ENCODE measurements around the gene PPP3CA. TPM values are rescaled to one million over a fixed set of nuclear protein-coding genes. Genes with fewer than 3 reads are reported as not detected.

The PPP3CA gene
- total RNA-seq, 6 experiments from 2014 or later, result 12.1 to 14.5 (median 13.1) TPM

DNA sequence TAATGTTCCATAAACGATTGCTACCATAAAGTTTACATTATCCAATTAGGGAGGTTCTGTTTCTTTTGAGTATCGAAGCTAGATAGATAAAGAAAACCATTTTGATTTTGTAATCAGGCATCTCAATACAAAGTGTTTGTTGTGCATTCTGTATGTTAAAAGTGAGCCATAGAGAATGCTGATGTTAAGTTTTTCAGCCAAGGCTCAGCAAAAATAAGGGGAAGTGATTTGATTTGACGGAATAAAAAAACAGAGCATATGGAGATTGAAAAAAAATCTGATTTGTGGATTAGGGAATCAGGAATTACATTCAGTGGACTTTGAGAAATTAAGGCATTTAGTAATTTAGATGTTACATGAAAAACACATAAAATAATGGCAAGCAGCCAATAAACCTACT is 314.8 kb downstream of the PPP3CA start:
- Histone ChIP-seq H3K9me3 (no peaks in the 10 kb centered on the region), H3K4me1 (no peaks in the 10 kb centered on the region), H3K27me3 (no peaks in the 10 kb centered on the region), H3K4me3 (no peak overlapping the region), H3K36me3 (no peaks in the 10 kb centered on the region), H3K27ac (no peak overlapping the region)
- intact Hi-C loops (cut with DNase I), result no loop called here
- TF ChIP-seq, protein P1, sequence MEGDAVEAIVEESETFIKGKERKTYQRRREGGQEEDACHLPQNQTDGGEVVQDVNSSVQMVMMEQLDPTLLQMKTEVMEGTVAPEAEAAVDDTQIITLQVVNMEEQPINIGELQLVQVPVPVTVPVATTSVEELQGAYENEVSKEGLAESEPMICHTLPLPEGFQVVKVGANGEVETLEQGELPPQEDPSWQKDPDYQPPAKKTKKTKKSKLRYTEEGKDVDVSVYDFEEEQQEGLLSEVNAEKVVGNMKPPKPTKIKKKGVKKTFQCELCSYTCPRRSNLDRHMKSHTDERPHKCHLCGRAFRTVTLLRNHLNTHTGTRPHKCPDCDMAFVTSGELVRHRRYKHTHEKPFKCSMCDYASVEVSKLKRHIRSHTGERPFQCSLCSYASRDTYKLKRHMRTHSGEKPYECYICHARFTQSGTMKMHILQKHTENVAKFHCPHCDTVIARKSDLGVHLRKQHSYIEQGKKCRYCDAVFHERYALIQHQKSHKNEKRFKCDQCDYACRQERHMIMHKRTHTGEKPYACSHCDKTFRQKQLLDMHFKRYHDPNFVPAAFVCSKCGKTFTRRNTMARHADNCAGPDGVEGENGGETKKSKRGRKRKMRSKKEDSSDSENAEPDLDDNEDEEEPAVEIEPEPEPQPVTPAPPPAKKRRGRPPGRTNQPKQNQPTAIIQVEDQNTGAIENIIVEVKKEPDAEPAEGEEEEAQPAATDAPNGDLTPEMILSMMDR (IDR thresholded peaks at IDR 0.05), result no peak
- no peak for TF ChIP-seq POLR2A (IDR thresholded peaks at IDR 0.05)
- ATAC-seq (no peak), DNase-seq (no peak)
- WGBS (ENCODE audit: insufficient coverage, low coverage, low lambda C conversion rate, missing lambda C conversion rate), result 69% methylated on average over 3 of the region's 3 CpGs

DNA sequence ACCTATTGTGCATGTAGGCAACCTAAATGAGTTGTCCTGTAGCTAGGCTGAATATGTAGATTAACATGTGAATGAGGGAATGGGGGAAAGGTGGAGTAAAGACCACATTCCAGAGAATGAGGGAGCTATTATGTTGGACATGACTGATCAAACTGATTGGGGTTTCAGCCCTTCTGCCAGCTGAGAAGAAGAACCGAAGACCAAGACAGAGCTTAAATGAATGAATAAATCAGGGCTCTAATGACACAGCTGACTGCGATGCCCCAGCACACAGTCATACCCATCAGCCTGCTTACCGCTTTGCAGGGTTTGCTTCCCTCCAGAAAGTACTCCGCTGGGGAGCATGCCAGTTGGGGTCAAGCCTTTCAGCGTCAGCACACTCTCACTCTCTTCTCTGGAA is 315.4 kb downstream of the PPP3CA start:
- intact Hi-C loops (cut with DNase I), result no loop called here
- Histone ChIP-seq H3K27ac (no peak overlapping the region), H3K36me3 (no peaks in the 10 kb centered on the region), H3K27me3 (no peaks in the 10 kb centered on the region), H3K4me1 (no peaks in the 10 kb centered on the region), H3K9me3 (no peaks in the 10 kb centered on the region), H3K4me3 (no peak overlapping the region)
- no peak for ATAC-seq
- no peak for DNase-seq
- TF ChIP-seq POLR2A (IDR thresholded peaks at IDR 0.05), result no peak
- TF ChIP-seq, protein P1 (IDR thresholded peaks at IDR 0.05), result no peak
- 57% methylated on average over 2 of the region's 5 CpGs for WGBS (ENCODE audit: insufficient coverage, low coverage, low lambda C conversion rate, missing lambda C conversion rate)

DNA sequence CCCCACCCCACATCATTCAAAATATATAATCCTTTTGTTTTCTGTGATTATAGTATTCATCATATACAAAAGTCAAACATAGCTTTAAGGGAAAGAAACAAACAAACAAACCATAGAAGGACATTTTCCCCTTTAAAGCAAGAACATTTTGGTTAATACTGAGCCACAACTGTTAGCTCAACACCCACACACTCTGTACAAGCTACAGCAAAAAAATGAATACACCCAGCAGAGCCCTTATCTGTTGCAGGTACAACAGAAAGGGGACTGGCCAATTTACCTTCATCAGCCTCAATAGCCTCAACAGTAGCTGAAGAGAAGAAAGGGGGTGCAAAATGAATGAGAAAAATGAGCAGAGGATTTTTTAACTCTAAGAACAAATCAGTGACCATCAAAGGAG is 318.4 kb downstream of the PPP3CA start:
- ATAC-seq (no peak), DNase-seq (no peak)
- Histone ChIP-seq H3K4me1 (no peaks in the 10 kb centered on the region), H3K36me3 (no peaks in the 10 kb centered on the region), H3K27ac (no peak overlapping the region), H3K27me3 (no peaks in the 10 kb centered on the region), H3K4me3 (no peak overlapping the region), H3K9me3 (no peaks in the 10 kb centered on the region)
- no peak for TF ChIP-seq POLR2A (IDR thresholded peaks at IDR 0.05)
- TF ChIP-seq, protein P1 (IDR thresholded peaks at IDR 0.05), result no peak
- intact Hi-C loops (cut with DNase I), result no loop called here

DNA sequence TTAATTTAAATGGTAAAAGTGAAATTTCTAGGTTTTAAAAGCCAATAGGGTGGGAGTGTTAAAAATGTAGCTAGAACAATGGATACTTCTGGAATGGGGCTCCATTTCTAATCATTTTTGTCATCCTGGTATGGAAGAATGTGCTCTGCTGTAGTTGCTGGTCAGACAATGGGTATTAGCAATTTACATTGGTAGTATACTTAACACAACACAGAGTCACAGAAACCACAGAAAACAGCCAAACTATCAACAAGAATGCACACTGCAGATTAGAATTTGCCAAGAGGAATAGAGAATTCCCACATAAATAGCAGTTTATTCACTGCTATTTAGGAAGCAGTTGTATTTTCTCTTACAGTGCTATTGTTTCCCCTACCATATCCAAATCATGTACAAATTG is 319.6 kb downstream of the PPP3CA start:
- Histone ChIP-seq H3K27ac (no peak overlapping the region), H3K4me1 (no peaks in the 10 kb centered on the region), H3K9me3 (no peaks in the 10 kb centered on the region), H3K27me3 (no peaks in the 10 kb centered on the region), H3K36me3 (no peaks in the 10 kb centered on the region), H3K4me3 (no peak overlapping the region)
- ATAC-seq, result no peak
- DNase-seq, result no peak
- intact Hi-C loops (cut with DNase I), result no loop called here
- TF ChIP-seq POLR2A (IDR thresholded peaks at IDR 0.05), result no peak
- TF ChIP-seq, protein P1 (IDR thresholded peaks at IDR 0.05), result no peak

DNA sequence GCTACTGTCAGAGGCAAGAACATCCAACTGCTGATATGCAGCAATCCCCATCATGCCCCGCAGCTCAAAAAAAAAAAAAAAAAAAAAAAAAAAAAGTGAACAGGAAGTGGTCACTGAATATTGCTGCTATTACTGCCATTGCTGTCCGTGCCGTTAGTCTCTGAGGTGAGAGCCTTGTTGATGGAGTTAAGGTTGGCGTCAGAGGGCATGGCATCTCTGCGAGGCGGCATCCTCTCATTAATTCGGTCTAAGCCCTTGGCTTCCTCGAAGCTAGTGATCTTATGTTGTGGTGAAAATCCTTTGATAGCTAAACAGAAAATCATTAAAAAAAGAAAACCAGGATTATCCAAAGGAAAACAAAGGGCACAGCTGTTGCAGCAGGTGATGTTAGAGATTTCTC is 321.6 kb downstream of the PPP3CA start:
- Histone ChIP-seq H3K27me3 (no peaks in the 10 kb centered on the region), H3K36me3 (no peaks in the 10 kb centered on the region), H3K4me1 (no peaks in the 10 kb centered on the region), H3K27ac (no peak overlapping the region), H3K4me3 (no peak overlapping the region), H3K9me3 (no peaks in the 10 kb centered on the region)
- intact Hi-C loops (cut with DNase I), result no loop called here
- TF ChIP-seq POLR2A (IDR thresholded peaks at IDR 0.05), result no peak
- TF ChIP-seq, protein P1 (IDR thresholded peaks at IDR 0.05), result no peak
- DNase-seq (no peak), ATAC-seq (no peak)
- 85% methylated on average over 8 of the region's 8 CpGs for WGBS (ENCODE audit: insufficient coverage, low coverage, low lambda C conversion rate, missing lambda C conversion rate)

Data from right lobe of liver (tissue), 6 donors.